Loucy (cell line): ENCODE measurements around the gene MYL7.

ENCODE experiments used
- CTCF ChIP-seq: fragments of 200-600 bp; sonication (generic); conservative IDR thresholded peaks from 2 replicates; pipeline ENCODE4 v1.5.1; 2014; ENCODE audit warnings: mild to moderate bottlenecking, antibody characterized with exemption, low read length
- EZH2phosphoT487 ChIP-seq: fragments of 200-600 bp; IDR thresholded peaks from 2 replicates; pipeline ENCODE4 v1.6.1; 2018; ENCODE audit warnings: antibody characterized with exemption, mild to moderate bottlenecking, moderate library complexity, borderline replicate concordance

GRCh38 chr7:44188480-44189225, 47.5 kb upstream of the MYL7 start:
- TF ChIP-seq CTCF: no peak
- TF ChIP-seq EZH2phosphoT487: no peak
